Fibroblast of lung (primary cell): ENCODE data around the gene CEP63.

ENCODE experiments used
- EZH2 ChIP-seq: IDR thresholded peaks from 2 replicates; pipeline ENCODE4 v1.5.1; 2012; ENCODE audit warnings: low read length, control low read depth, mild to moderate bottlenecking; ENCODE audit errors: missing control alignments
- TF ChIP-seq, protein P1 (sequence below), 2 donors: IDR thresholded peaks in 1 of 2; conservative IDR thresholded peaks in 1 of 2; 1 replicate in 1 of 2; 2 replicates in 1 of 2; pipeline ENCODE4 v1.5.1; 2011 to 2012; ENCODE audit warnings: low read length in 2 of 2, control low read depth in 1 of 2, inconsistent platforms in 1 of 2, low read depth in 1 of 2, mild to moderate bottlenecking in 1 of 2

DNA sequence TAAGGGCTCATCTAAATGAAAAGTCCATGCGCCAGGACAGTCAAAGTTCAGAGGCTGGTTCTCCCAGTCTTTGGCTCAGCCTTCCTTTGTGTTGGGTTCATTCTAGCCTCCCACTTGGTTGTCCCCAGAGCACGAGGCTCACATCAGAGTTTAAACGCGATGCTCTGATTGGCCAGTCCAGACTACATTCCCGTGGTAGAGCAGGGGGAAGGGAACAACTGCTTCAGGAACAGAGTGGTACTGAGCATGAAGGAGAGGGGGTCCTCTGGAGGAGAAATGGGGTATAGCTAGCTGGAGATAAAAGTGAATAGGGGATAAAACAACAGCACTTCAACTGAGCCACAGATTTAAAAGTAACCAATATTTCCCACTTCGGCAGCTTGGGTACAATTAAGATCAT is 32.2 kb upstream of the CEP63 start:
- TF ChIP-seq, protein P1, sequence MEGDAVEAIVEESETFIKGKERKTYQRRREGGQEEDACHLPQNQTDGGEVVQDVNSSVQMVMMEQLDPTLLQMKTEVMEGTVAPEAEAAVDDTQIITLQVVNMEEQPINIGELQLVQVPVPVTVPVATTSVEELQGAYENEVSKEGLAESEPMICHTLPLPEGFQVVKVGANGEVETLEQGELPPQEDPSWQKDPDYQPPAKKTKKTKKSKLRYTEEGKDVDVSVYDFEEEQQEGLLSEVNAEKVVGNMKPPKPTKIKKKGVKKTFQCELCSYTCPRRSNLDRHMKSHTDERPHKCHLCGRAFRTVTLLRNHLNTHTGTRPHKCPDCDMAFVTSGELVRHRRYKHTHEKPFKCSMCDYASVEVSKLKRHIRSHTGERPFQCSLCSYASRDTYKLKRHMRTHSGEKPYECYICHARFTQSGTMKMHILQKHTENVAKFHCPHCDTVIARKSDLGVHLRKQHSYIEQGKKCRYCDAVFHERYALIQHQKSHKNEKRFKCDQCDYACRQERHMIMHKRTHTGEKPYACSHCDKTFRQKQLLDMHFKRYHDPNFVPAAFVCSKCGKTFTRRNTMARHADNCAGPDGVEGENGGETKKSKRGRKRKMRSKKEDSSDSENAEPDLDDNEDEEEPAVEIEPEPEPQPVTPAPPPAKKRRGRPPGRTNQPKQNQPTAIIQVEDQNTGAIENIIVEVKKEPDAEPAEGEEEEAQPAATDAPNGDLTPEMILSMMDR (conservative IDR thresholded peaks at IDR 0.05 in 1 of 2, IDR thresholded peaks at IDR 0.05 in 1 of 2; ENCODE audit: low read depth in 1 of 2, low read length in 2 of 2): peak in 1 of 2 donors; percentile 19
- TF ChIP-seq EZH2: no peak
